ENCODE measurements around the gene MMD. TPM values are rescaled to one million over a fixed set of nuclear protein-coding genes. Genes with fewer than 3 reads are reported as not detected.
A peak's percentile ranks its signal among the peaks of the same experiment; 100 is the strongest.

The MMD gene
- polyA plus RNA-seq, 3 donors, result 3.4 to 7.0 (median 4.6) TPM

- H2AFZ ChIP-seq (ENCODE audit: insufficient read depth, low read depth, low read length, poor library complexity, severe bottlenecking), result no peak overlapping the region
Observed at GRCh38 chr17:55388842-55389241, 32.8 kb downstream of the MMD start.

GRCh38 chr17:55386796-55387332 lies 34.8 kb downstream of the MMD start:
- Histone ChIP-seq H3K9ac (ENCODE audit: insufficient read depth, low read length, poor library complexity, severe bottlenecking) (no peak overlapping the region), H3K79me2 (ENCODE audit: insufficient read depth, low read length) (no peaks in the 10 kb centered on the region), H3K4me1 (ENCODE audit: control insufficient read depth in 1 of 2, insufficient read depth in 2 of 2, low read length in 2 of 2) (no peaks in the 10 kb centered on the region), H3K9me3 (replicated peaks in 1 of 2; ENCODE audit: control insufficient read depth in 1 of 2, insufficient read depth in 1 of 2, low read length in 2 of 2) (no peaks in the 10 kb centered on the region), H3K4me3 (replicated peaks in 1 of 3; ENCODE audit: low read depth in 2 of 3, low read length in 3 of 3) (no peak overlapping the region), H3K27ac (ENCODE audit: low read depth in 1 of 2, low read length in 2 of 2) (no peak overlapping the region), H2AFZ (ENCODE audit: insufficient read depth, low read depth, low read length, poor library complexity, severe bottlenecking) (no peak overlapping the region), H3K4me2 (replicated peaks; ENCODE audit: extremely low read depth, low read length, poor library complexity, severe bottlenecking) (no peak overlapping the region), H3K27me3 (ENCODE audit: control insufficient read depth in 2 of 2, insufficient read depth in 2 of 2, low read length in 2 of 2) (no peaks in the 10 kb centered on the region), H3K36me3 (replicated peaks in 1 of 2; ENCODE audit: control insufficient read depth in 1 of 2, insufficient read depth in 2 of 2, low read length in 2 of 2) (no peaks in the 10 kb centered on the region), H4K20me1 (ENCODE audit: insufficient read depth, low read length) (no peaks in the 10 kb centered on the region)
- Mint-ChIP-seq H3K9me3 (peaks cover 0 to 5% (median 0%) of the 10 kb centered on the region in 7 donors), H3K27me3 (ENCODE audit: low read depth in 3 of 3) (peaks cover 2 to 6% (median 2%) of the 10 kb centered on the region in 3 donors), H3K4me3 (no peak overlapping the region), H3K4me1 (no peaks in the 10 kb centered on the region), H3K27ac (peak overlapping the region in 1 of 7 donors; percentile 0), H3K36me3 (peaks cover under 1 to 2% of the 10 kb centered on the region in 2 donors)
- intact Hi-C loops (cut with micrococcal nuclease), result no loop called here
- no peak for DNase-seq
- WGBS (ENCODE audit: insufficient coverage), result 100% methylated on average over 3 of the region's 3 CpGs
- no peak for TF ChIP-seq CTCF (IDR thresholded peaks at IDR 0.05)

More at GRCh38 chr17:55388842-55389241, 32.8 kb downstream of the MMD start:
- Mint-ChIP-seq H3K36me3 (peaks cover 8 to 10% of the 10 kb centered on the region in 2 donors), H3K4me3 (no peak overlapping the region), H3K27me3 (ENCODE audit: low read depth in 3 of 3) (peaks cover 0 to 2% (median 0%) of the 10 kb centered on the region in 3 donors), H3K9me3 (peaks cover 0 to 5% (median 0%) of the 10 kb centered on the region in 7 donors), H3K4me1 (no peaks in the 10 kb centered on the region), H3K27ac (no peak overlapping the region)
- Histone ChIP-seq H3K4me2 (replicated peaks; ENCODE audit: extremely low read depth, low read length, poor library complexity, severe bottlenecking) (no peak overlapping the region), H3K9ac (ENCODE audit: insufficient read depth, low read length, poor library complexity, severe bottlenecking) (no peak overlapping the region), H4K20me1 (ENCODE audit: insufficient read depth, low read length) (no peaks in the 10 kb centered on the region), H3K27ac (ENCODE audit: low read depth in 1 of 2, low read length in 2 of 2) (no peak overlapping the region), H3K36me3 (replicated peaks in 1 of 2; ENCODE audit: control insufficient read depth in 1 of 2, insufficient read depth in 2 of 2, low read length in 2 of 2) (no peaks in the 10 kb centered on the region), H3K4me1 (ENCODE audit: control insufficient read depth in 1 of 2, insufficient read depth in 2 of 2, low read length in 2 of 2) (peaks cover under 1 to 2% of the 10 kb centered on the region in 2 donors), H3K79me2 (ENCODE audit: insufficient read depth, low read length) (no peaks in the 10 kb centered on the region), H3K9me3 (replicated peaks in 1 of 2; ENCODE audit: control insufficient read depth in 1 of 2, insufficient read depth in 1 of 2, low read length in 2 of 2) (no peaks in the 10 kb centered on the region), H3K27me3 (ENCODE audit: control insufficient read depth in 2 of 2, insufficient read depth in 2 of 2, low read length in 2 of 2) (no peaks in the 10 kb centered on the region), H3K4me3 (replicated peaks in 1 of 3; ENCODE audit: low read depth in 2 of 3, low read length in 3 of 3) (no peak overlapping the region)
- DNase-seq, result no peak
- intact Hi-C loops (cut with micrococcal nuclease), result no loop called here
- no peak for TF ChIP-seq CTCF (IDR thresholded peaks at IDR 0.05)
- 100% methylated on average over 1 of the region's 3 CpGs for WGBS (ENCODE audit: insufficient coverage)

Measured in CD14-positive monocyte (primary cell).